Renal cortex interstitium (tissue), 11 donors: ENCODE data around the gene MRPL49. TPM values are rescaled to one million over a fixed set of nuclear protein-coding genes. Genes with fewer than 3 reads are reported as not detected.

Experiments
- DNase-seq, 11 donors: peaks; one replicate each; pipeline ENCODE4 v3.0.0-alpha.2; 2013; ENCODE audit warnings: low read depth in 9 of 11, low spot score in 4 of 11; ENCODE audit errors: extremely low read depth in 1 of 11
- polyA plus RNA-seq, 3 donors: library from polyadenylated mRNA; unstranded; fragments of 120-200 nt; gene quantifications; one replicate each; pipeline ENCODE4 v1.2.1, GENCODE V29; 2013; ENCODE audit not compliant: insufficient read length in 3 of 3

The MRPL49 gene
- polyA plus RNA-seq, 3 donors: 55.7 to 59.3 (median 57.2) TPM

DNA sequence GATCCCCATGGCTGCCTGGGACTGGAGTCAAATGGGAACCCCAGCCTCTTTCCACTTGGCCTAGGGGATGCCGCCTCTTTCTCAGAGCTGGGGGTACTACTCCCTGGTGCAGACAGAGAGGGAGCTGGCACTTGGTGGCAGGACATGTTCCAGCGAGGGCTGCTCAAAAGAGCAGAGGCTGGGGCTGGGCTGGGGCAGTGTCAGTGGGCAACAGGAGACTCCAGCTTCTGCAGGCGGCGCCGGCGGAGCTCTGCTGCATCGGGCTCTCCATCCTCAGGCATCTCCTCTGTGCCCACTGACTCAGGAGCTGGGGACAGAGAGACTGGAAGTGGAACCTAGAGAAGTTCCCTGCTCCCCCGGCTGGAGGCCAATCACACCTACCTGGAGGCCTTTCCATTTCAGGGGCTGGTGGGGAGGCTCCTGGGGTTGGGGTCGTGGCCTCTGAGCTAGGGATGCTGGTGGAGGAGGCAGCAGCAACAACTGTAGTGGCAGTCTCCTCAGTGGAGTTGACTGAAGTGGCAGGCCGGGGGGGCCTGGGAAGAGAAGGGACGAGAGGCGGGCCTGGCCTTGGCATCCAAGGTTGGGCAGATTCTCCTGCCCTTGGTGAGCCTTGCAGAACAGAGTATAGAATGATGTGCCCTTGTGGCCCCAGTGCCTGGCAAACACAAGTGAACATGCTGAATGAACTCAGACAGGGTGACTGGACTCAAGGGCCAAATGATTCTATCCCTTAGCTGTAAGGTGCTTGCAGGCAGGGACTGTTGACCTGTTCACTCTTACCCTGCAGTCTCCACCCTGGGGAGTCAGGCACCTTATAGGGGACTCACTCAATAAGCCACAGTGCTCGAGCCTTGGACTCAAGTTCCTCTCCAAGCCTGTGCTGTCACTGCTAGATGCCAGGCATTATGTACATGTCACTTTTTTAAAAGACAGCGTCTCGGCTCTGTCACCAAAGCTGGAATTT, 6.3 kb downstream of the MRPL49 start:
- no peak for DNase-seq

GRCh38 chr11:65129649-65130441, 7.7 kb downstream of the MRPL49 start:
- no peak for DNase-seq

DNA sequence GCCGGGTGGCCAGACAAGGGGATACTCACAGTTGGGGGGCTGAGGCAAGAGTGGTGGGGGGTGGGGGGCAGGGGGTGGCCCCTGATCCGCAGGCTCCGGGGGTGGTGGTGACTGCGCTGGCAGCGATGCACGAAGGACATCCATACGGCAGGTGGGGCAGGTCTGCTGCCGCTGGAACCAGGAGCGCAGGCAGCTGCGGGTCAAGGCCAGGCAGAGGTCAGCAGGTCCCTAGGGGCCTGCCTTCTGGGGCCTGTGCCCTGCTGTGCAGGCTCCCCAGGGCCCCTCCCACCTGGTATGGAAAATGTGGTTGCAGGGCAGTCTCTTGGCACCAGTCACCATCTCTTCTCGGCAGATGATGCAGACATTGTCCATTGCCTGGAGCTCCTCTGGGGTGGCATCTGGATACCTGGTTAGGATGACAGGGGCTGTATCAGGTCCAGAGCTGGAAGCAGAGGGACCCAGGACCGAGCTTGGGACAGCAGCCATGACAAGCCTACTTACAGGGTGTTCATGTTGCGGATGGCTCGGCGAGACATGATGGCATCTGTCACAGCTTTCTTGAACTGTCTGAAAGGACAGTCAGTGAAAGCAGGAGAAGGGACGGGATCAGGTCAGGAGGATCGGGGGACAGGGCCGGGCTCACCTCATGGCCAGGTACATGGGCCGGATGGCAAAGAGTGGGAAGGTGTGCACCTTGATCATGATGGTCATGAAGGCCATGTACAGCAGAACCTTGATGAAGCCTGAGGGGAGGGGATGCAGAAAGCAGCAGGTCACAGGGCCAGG, 8.7 kb downstream of the MRPL49 start:
- no peak for DNase-seq

GRCh38 chr11:65131417-65131776, 9.3 kb downstream of the MRPL49 start:
- DNase-seq: no peak

GRCh38 chr11:65131895-65132237, 9.7 kb downstream of the MRPL49 start:
- no peak for DNase-seq

DNA sequence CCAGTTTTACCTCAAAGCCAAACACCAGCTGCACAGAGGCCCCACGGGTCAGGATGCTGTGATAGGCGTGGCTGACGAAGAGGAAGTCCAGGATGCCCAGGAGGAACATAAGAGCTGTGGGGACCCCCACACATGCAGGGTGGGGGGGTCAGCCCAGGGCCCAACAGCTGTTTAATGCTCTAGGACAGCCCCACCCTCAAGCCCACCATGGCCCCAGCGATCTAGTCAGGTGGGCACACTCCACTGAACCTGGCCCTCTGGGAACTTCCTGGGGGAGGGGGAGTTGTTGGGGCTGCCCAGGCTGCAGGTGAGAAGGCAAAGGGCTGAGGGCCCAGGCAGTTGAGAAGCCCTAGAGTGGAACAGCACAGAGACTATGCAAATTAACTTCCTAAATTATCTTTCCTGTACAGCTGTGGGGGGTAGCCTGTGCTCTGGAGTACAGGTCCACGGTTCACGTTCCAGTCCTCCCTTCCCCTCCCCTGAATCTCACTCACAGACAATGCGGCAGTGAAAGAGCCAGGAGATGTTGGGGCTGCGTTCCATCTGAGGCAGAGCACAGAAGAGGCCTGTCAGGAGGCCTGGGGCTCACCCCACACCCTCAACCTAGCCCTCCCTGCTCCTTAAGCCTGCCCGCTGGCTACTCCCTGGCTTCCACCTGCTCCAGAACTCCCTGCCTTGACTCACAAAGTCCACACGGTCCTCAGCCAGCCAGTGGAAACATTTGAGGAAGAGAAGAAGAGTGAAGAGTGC, 10.3 kb downstream of the MRPL49 start:
- no peak for DNase-seq

DNA sequence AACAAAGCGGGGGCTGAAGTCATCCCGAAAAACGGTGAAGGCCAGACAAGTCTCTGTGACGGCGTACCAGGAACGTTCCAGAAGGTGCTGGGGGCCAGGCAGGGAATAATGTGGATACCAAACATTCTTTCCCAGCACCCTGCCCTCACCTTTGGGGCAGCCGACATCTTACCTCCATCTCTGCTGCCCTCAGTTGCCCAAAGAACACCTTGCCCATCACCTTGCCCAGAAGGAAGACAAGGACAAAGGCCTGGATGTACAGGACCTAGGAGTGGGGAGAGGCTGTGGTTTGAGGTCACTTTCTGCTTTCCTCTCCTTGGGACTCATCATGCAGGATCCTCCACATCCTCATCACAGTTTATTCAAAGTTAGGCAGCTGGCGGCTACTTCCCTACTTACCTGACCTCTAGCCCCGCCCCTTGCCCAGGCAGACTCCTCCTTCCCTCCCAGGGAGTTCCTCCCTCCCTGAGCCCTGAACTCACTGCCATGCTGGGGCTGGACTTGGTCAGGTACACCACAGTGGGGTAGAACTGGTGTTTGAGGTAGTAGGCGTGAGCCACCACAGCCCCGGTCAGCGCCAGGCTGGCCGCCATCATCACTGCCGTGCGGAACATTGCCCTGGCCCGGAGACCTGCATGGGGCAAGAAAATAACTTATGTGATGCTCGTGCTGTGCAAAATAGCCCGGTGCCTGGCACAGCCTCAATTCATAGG, 11.0 kb downstream of the MRPL49 start:
- DNase-seq: no peak

DNA sequence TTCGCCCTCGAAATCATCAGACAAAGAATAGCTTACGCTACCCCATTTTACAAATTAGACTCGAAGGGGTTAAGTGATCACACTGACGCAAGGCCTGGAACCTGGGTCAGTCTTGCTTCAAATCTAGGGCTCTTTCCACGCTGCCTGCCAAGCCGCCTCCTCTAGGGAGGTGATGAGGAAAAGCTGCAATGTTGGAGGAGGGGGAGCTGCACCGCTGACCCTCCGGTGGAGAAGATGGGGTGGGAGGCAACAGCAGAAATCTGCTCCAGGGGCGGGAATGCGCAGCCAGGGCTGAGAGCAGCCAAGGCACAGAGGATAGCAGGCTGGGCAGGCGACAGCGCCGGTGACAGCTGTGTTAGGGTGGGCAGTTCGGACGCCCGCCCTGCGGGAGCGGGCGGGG, 11.6 kb downstream of the MRPL49 start:
- no peak for DNase-seq

DNA sequence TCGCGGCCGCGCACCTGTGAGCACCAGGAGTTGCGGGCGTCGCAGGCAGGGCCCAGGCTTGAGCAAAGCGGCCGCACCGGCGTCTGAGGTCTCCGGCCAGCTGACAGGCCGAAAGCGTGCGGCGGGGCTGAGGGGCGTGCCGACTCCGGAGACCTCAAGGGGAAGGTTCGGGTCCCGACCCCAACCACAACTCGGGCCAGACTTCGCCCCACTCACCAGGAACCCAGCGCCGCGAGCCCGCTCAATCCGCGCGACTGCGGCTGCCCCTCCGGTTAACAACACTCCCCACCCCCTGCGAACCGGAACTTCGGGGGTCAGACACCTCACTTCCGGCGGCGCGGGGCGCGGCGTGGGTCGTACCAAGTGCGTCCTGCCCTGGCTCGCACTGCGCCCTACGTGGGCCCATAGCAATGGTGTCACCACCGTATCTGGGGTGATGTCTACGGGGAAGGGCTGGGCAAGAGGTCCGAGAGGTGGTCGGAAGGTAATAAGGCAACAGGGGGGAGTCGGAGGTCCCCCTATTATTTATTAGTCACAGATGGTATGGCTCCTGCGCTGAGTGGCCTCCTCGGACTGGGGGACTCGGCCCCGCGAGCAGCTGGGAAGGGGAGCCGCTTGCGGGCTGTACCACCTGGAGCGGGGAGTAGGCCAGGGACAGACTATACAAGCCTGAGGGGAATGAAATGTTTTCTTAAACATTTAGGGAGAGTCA, 12.3 kb downstream of the MRPL49 start, which contains the start of gene SYVN1:
TSS of gene SYVN1 (minus strand) at position 280 of the 712 bp plus-strand sequence. CDS start 918 bp downstream, outside the sequence.
- peak in 10 of 11 donors; percentile 72 to 91 (median 82) for DNase-seq

DNA sequence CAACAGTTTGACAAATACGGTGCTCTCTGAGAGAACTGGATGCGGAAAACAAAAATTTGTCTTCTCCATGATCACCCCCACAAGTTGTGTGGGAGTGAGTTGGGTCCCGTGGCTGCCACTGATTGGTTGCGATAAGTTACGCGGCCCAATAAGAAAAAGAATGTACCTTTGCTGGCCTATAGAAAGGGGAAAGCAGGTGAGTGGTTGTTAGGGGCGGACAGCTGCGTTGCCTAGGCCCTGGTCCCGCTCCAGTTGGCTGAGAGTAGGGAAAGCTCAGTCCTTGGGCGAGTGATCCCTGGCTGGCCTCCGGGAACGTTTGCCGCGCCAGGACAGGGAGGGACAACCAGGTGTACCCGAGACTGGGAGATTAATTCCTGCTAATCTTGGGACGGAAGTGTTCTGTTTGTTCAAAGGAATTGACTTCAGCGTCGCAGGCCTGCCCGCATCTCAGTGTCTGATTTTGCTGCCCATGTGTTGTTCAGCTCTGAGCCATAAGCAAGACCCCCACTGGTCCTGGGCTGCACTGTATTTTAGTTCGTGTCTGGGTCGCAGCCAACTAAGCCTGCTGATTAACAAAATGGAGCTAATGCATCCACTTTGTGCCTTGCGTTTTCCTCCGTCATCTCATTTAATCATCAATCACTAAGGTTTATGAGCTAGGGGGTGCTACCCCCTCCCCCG, 13.0 kb downstream of the MRPL49 start:
- DNase-seq: peak; percentile 82 to 96 (median 92)

DNA sequence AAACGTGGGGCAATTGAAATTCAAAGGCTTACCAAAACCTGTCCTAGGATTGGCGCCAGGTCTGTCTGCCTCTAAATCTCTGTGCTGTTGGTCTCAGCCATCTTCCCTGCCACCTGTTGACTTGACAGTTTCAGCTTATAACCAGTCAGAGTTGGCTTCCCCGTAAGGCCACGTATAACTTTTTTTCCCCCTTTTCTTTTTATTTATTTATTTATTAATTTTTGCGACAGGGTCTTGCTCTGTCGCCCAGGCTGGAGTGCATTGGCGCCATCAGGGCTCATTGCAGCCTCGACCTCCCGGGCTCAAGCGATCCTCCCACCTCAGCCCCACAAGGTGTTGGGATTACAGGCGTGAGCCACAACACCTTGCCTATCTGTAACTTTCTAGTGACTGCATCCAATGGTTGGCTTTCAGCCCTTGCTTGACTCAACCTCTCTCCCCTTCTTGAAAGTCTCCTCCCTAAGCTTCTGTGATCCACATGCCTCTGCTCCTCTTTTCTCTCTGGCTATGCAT, 13.6 kb downstream of the MRPL49 start:
- no peak for DNase-seq

DNA sequence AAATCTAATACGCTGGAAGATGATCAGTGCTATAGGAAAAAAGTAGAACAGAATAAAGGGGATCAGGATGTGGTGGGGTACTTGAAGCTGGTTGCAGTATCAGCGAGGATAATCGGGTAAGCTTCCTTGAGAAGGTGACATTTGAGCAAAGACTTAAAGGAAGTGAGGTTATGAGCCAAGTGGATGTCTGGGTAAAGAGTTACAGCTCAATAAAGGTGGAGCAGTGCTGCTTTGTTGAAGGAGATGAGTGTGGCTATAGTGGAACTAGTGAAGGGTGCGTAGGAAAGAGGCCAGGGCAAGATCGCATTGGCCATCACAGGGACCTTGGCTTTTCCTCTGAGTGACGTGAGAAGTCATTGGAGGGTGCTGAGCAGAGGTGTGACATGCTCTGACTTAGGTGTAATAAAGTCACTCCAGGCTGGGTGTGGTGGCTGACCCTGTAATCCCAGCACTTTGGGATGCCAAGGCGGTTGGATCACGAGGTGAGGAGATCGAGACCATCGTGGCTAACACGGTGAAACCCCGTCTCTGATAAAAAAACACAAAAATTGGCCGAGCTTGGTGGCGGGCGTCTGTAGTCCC, 14.5 kb downstream of the MRPL49 start:
- no peak for DNase-seq

GRCh38 chr11:65141896-65142494, 19.9 kb downstream of the MRPL49 start:
- DNase-seq: no peak

- no peak for DNase-seq
Measured at GRCh38 chr11:65147352-65148075, 25.4 kb downstream of the MRPL49 start.

- no peak for DNase-seq
Measured at GRCh38 chr11:65148657-65149056, 26.5 kb downstream of the MRPL49 start.
